Ishikawa (cell line): ENCODE measurements around the gene PEDS1.

ENCODE experiments used
- CEBPB ChIP-seq: IDR thresholded peaks from 2 replicates; pipeline ENCODE4 v1.6.1; 2012
- CREB1 ChIP-seq: IDR thresholded peaks from 2 replicates; pipeline ENCODE4 v1.6.1; 2012; ENCODE audit warnings: low read depth
- EGR1 ChIP-seq: IDR thresholded peaks from 2 replicates; pipeline ENCODE4 v1.6.1; 2012
- EP300 ChIP-seq: IDR thresholded peaks from 2 replicates; pipeline ENCODE4 v1.6.1; 2012; ENCODE audit warnings: borderline replicate concordance
- FOXM1 ChIP-seq: IDR thresholded peaks from 2 replicates; pipeline ENCODE4 v1.6.1; 2012; ENCODE audit warnings: low read depth, borderline replicate concordance
- NFIC ChIP-seq: IDR thresholded peaks from 2 replicates; pipeline ENCODE4 v1.6.1; 2012
- RAD21 ChIP-seq: IDR thresholded peaks from 2 replicates; pipeline ENCODE4 v1.6.1; 2012; ENCODE audit warnings: low read depth
- TAF1 ChIP-seq: IDR thresholded peaks from 2 replicates; pipeline ENCODE4 v1.6.1; 2012; ENCODE audit warnings: low read depth, mild to moderate bottlenecking
- TCF12 ChIP-seq: IDR thresholded peaks from 2 replicates; pipeline ENCODE4 v1.6.1; 2012; ENCODE audit warnings: low read depth
- TEAD4 ChIP-seq: IDR thresholded peaks from 2 replicates; pipeline ENCODE4 v1.6.1; 2012
- YY1 ChIP-seq: IDR thresholded peaks from 2 replicates; pipeline ENCODE4 v1.6.1; 2012; ENCODE audit warnings: low read depth
- ZBTB7A ChIP-seq: IDR thresholded peaks from 2 replicates; pipeline ENCODE4 v1.6.1; 2012; ENCODE audit warnings: low read depth
- TF ChIP-seq, protein P1 (sequence below): IDR thresholded peaks from 2 replicates; pipeline ENCODE4 v1.6.1; 2012; ENCODE audit warnings: low read depth, mild to moderate bottlenecking
- TF ChIP-seq, protein P2 (sequence below): IDR thresholded peaks from 2 replicates; pipeline ENCODE4 v1.6.1; 2012
- TF ChIP-seq, protein P3 (sequence below): IDR thresholded peaks from 2 replicates; pipeline ENCODE4 v1.6.1; 2012

Gene PEDS1

GRCh38 chr20:50146732-50147662 is 6.5 kb downstream of the PEDS1 start:
- peak; percentile 83 for TF ChIP-seq YY1
- TF ChIP-seq, protein P1, sequence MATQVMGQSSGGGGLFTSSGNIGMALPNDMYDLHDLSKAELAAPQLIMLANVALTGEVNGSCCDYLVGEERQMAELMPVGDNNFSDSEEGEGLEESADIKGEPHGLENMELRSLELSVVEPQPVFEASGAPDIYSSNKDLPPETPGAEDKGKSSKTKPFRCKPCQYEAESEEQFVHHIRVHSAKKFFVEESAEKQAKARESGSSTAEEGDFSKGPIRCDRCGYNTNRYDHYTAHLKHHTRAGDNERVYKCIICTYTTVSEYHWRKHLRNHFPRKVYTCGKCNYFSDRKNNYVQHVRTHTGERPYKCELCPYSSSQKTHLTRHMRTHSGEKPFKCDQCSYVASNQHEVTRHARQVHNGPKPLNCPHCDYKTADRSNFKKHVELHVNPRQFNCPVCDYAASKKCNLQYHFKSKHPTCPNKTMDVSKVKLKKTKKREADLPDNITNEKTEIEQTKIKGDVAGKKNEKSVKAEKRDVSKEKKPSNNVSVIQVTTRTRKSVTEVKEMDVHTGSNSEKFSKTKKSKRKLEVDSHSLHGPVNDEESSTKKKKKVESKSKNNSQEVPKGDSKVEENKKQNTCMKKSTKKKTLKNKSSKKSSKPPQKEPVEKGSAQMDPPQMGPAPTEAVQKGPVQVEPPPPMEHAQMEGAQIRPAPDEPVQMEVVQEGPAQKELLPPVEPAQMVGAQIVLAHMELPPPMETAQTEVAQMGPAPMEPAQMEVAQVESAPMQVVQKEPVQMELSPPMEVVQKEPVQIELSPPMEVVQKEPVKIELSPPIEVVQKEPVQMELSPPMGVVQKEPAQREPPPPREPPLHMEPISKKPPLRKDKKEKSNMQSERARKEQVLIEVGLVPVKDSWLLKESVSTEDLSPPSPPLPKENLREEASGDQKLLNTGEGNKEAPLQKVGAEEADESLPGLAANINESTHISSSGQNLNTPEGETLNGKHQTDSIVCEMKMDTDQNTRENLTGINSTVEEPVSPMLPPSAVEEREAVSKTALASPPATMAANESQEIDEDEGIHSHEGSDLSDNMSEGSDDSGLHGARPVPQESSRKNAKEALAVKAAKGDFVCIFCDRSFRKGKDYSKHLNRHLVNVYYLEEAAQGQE, result no peak
- TF ChIP-seq TEAD4, result peak; percentile 44; the same call in 1 of the 2 replicates
- TF ChIP-seq, protein P2, sequence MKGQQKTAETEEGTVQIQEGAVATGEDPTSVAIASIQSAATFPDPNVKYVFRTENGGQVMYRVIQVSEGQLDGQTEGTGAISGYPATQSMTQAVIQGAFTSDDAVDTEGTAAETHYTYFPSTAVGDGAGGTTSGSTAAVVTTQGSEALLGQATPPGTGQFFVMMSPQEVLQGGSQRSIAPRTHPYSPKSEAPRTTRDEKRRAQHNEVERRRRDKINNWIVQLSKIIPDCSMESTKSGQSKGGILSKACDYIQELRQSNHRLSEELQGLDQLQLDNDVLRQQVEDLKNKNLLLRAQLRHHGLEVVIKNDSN, result no peak
- TF ChIP-seq TAF1, result 0 out of 2 replicates have a peak, but pooled peaks have one; percentile 20
- TF ChIP-seq ZBTB7A, result no peak
- TF ChIP-seq, protein P3, sequence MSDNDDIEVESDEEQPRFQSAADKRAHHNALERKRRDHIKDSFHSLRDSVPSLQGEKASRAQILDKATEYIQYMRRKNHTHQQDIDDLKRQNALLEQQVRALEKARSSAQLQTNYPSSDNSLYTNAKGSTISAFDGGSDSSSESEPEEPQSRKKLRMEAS, result peak; percentile 80
- TF ChIP-seq EP300, result peak; percentile 62; the same call in 1 of the 2 replicates
- peak; percentile 56; the same call in 1 of the 2 replicates for TF ChIP-seq TCF12
- TF ChIP-seq EGR1, result no peak

DNA sequence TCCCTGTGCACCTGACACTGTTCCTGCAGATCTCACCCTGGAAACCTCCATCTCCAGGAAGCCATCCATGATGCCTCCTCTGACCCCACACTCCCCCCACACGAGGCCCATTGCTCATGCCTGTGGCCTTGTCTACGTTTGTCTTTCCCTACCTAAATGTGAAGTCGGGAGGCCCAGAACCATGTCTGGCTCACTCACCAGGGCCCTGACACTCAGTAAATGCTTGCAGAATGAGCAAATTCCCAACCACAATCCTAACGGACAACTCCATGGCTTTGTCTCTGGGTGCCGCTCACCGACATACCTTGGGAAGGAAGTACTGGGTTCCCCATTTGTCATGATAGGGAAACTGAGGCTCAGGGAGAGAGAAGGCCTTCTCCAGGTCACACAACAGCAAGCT is 7.3 kb downstream of the PEDS1 start:
- TF ChIP-seq EGR1, result no peak

DNA sequence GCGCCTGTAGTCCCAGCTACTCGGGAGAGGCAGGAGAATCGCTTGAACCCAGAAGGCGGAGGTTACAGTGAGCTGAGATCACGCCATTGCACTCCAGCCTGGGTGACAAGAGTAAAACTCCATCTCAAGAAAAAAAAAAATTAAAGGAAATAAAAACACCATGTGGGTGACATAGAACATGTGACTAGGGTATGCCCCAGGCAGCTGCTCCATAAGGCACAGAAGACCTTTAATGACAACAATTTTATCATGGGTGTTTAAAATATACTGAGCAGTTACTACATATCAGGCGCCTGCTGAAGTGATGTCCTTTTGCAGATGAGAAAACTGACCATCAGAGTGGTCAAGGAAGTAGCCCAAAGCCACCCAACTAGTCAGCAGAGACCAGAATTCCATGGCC is 8.0 kb downstream of the PEDS1 start:
- TF ChIP-seq NFIC (no peak), EGR1 (no peak), TCF12 (no peak), CEBPB (no peak), EP300 (no peak), FOXM1 (no peak), TEAD4 (no peak), RAD21 (no peak), YY1 (no peak), TAF1 (no peak)
- TF ChIP-seq, protein P2, result no peak
- TF ChIP-seq, protein P3, result no peak
- TF ChIP-seq, protein P1, result no peak

DNA sequence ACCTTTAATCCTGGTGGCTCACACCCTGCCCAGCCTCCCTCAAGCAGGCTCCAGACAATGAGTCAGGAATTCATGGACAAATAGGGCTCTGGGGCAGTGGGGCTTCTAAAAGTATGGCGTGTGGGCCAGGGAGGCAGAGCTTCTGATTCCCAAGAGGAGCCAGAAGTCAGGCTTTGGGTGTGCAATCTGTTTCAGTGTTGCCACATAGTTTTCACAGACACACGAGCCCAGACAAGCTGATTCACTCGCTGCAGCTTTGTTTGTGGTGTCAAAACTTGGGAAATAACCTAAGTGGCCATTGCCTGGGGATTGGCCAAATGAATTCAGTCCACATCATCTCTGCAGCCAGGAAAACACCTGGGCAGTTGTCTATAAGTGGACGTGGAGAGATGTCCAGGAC is 9.2 kb downstream of the PEDS1 start:
- TF ChIP-seq ZBTB7A (no peak), TAF1 (no peak), TCF12 (no peak), RAD21 (no peak), TEAD4 (no peak), CREB1 (no peak), FOXM1 (no peak), YY1 (no peak), EP300 (no peak), NFIC (no peak), CEBPB (no peak)
- TF ChIP-seq, protein P1, result no peak
- TF ChIP-seq, protein P2, result no peak
- TF ChIP-seq, protein P3, result no peak
